ENCODE data around the gene MRAP2.

DNA sequence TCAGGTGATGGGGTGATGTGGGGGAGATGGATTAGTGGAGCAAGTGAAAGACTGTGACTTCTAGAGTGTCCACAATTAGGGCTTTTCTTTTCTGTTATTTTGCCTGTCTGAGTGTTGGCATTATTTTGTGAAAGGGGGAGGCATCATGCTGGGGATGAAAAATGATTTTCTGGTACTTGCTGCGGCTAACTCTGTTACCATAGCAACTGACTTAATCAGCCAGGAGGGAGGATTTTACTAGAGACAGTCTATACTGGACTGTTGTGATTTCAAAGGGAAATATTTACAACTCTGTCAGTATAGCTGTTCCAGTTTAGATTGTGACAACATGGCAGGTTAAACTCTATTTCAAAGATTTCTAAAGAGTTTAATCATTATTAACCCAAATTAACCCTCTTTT, 30.4 kb upstream of the MRAP2 start:
- TF ChIP-seq, protein P1, sequence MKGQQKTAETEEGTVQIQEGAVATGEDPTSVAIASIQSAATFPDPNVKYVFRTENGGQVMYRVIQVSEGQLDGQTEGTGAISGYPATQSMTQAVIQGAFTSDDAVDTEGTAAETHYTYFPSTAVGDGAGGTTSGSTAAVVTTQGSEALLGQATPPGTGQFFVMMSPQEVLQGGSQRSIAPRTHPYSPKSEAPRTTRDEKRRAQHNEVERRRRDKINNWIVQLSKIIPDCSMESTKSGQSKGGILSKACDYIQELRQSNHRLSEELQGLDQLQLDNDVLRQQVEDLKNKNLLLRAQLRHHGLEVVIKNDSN (IDR thresholded peaks at IDR 0.05) = no peak
- no peak for TF ChIP-seq RAD21 (IDR thresholded peaks at IDR 0.05; ENCODE audit: low read depth)
- TF ChIP-seq TAF1 (IDR thresholded peaks at IDR 0.05; ENCODE audit: low read depth) = no peak

All from Ishikawa (cell line).